HG02623 (cell line): Measurements from ENCODE around the gene PKHD1.
"Not testable (repeated sequence)": the region's sequence is repeated elsewhere in the genome, so short reads cannot be mapped to it uniquely, and the experiment has no call there.

Experiments
- ATAC-seq: cut with Tn5 transposase; IDR thresholded peaks from one replicate; pipeline ENCODE4 v1.9.1; 2021; ENCODE audit warnings: moderate library complexity; ENCODE audit not compliant: unreplicated experiment

The PKHD1 gene

DNA sequence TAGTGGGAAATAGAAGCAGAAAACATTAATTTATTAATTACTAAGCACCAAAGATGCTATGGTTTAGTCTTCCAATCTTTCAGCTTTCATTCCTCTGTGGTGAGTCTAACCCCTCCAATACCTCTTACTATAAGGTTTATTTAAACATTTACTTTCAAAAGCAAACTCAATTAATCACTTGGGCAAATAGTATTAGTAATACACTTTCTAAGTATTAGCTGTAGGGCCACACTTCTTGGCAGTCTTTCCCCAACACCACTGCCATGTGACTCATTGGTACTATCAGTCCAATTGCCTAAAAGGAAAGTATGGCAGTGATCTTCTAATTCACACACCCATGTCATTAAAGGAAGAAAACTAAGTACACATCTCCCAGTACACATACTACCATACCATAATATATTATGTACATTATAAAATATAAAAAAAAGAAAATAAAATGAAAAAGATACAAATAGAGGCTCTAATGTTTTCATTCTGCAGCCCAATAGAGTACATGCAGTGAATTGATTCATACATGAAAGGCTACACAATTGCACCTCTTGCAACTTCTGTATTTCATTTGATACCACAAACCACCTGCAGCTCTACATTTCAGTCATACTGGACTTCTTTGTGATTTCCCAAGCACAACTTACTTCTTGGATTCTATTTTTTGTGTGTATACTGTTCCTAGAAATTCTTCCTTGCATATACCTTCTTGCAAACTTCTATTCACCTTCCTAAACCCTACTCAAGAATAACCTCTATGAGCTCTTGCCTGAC lies 218.6 kb downstream of the PKHD1 start:
- no peak for ATAC-seq

GRCh38 chr6:51866867-51867266 lies 220.5 kb downstream of the PKHD1 start:
- no peak for ATAC-seq

DNA sequence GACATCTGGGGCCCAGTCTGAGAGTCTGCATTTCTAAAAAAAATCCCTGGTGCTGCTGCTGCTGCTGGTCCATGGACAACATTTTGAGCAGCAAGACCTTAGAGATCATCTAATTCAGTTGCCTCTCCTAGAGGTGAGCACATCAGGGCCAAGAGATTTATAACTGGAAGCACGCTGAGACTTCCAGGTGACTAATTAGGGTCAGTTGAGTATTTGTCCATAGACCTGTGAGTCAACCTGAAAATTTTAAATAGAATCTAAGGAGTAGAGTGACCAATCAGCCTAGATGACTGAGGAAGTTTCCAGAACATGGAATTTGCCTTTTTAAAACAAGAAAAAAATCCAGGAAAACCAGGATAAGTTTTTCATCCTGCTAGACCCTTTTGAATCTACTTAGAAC lies 221.4 kb downstream of the PKHD1 start:
- no peak for ATAC-seq

- ATAC-seq: no peak
These were observed 222.2 kb downstream of the PKHD1 start for GRCh38 chr6:51865176-51865575.

DNA sequence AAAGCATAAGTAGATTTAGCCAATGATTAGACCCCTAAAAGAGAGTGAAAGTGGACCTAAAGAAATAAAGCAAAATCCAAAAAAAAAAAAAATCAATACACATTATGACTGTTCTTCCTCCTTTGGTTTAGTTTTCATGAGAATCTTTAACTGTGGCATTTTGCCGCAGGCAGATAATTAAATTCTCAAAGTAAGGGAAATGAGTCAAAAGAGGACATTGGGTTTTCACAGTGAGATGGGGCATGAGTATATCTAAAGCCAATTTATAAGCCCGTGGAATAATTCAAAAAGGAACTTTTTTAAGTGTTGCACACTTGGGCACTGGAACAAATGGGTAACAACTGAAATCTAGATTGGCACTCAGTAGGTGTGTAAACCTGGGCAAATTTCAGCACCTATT lies 230.3 kb downstream of the PKHD1 start:
- ATAC-seq: no peak

DNA sequence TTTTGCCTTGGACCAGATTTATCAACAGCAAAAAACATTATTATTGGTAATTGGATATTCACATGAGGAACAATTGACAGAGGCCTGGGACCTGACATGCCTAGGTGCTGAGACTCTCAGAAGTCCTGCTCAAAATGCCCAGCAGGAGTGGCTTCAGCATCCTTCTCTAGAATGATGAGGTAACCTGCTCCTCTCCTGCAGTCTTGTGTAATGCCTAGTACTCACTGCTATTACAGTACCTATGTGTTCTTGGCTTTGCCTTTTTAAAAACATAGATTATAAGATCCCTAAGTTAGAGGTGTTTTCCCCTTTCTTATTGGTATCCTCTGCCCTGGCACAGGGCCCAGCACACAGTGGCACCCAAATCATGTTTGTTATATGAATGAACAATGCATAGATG lies 230.9 kb downstream of the PKHD1 start:
- no peak for ATAC-seq

- no peak for ATAC-seq
These were observed 231.9 kb downstream of the PKHD1 start for GRCh38 chr6:51855310-51856082.

DNA sequence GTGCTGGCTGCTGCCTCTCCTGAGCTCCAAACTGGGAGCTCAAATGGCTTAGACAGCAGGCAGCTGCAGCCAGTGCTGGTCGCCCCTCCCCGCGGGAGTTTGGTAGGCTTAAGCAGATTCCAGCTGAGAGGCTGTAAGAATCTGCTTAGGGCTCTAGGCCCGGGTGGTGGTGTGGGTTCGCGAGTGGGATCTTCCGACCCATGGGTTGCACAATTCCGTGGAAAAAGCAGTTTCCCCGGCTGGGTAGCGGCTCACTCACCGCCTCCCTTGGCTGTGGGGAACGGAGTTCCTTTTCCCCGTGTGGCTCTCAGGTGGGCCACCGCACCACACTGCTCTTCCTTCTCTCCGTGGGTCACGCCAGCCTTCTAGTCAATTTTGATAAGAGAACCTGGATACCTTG lies 232.5 kb downstream of the PKHD1 start:
- no peak for ATAC-seq

- no peak for ATAC-seq
These were observed 233.1 kb downstream of the PKHD1 start for GRCh38 chr6:51854347-51854746.

- not testable (repeated sequence) for ATAC-seq
These were observed 234.3 kb downstream of the PKHD1 start for GRCh38 chr6:51853109-51853508.

DNA sequence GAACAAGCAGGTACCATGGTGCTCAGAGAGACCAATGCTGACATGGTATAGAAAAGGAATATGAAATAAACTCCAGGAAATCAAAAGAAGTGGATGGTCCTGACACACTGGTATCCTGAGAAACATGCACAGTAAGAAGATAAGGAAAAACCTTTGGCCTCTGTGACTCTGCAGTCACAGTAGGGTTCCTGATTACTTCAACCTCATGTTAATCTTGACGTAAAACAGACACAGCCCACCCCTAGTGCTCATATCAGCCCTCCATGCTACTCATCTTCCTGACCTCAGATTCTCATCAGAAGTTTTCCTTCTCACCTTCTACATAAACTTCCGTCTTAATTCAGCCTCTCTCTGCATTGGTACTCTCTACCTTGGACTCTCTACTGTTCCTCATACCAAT lies 240.9 kb downstream of the PKHD1 start:
- ATAC-seq: no peak

DNA sequence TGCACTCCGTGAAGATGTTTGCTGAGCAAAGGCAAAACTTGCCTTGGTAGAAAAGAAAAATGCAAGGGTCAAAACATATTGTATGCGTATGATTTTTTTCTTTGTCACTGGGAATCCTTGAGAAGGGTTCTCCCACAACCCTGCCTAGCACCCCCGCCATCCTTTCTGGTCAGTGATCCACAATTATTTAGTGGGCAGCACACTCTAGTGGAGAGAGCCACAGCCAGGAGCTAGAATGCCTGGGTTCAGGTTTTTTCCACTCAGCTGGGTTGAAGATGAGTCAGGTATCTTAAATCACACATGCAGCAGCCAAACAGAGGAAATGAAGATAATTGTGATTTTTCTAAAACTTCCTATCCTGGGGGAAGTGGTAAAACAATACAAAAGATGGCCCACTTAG lies 243.1 kb downstream of the PKHD1 start:
- ATAC-seq: no peak

- no peak for ATAC-seq
These were observed 243.9 kb downstream of the PKHD1 start for GRCh38 chr6:51843456-51844056.

DNA sequence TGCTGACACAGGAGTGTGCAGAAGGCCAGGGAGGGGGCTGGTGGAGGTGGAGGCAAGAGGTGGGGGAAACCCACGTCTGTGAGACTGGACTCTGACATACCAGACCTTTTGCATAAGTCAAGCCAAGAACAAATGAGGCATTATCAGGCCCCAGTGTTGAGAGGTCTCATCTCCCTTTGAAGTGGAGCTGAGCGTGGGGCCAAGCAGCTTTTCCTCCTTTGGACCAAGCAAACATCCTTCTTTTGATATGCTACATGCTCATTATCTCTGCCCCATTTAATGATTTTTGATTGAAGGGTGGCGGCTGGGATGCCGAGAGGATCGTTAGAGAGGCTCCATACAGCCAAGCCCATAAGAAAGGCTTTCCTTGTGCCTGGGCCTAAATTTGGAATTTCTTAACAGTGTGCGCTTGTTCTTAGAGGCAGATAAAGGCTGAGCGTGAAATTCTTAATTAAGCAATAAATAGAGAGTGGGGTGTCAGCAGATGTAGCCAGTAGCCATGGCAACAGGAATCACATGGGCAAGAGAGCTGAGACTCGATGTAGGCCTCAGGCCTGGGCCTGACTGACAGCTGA lies 244.5 kb downstream of the PKHD1 start:
- ATAC-seq: no peak

GRCh38 chr6:51842061-51842803 lies 245.2 kb downstream of the PKHD1 start:
- no peak for ATAC-seq

GRCh38 chr6:51841626-51842025 lies 245.8 kb downstream of the PKHD1 start:
- no peak for ATAC-seq

GRCh38 chr6:51839726-51840374 lies 247.6 kb downstream of the PKHD1 start:
- no peak for ATAC-seq

DNA sequence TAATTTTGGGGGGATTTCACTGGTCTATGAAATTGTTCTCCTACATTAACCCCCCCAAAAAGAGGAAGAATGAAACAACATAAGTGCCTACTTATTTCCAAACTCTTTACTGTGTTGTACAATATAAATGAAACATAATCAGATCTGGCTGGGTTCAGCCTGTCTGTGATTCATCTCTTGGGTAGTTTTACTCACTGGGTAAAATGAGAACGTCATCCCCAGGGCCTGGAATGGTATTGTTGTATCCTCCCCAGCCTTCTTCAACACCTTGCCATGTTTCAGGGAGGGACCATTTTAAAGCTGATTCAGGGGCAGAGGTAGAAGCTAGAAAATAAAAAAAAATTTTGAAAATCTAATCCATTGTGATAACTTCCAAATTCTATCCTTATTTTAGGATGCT lies 256.7 kb downstream of the PKHD1 start:
- no peak for ATAC-seq

DNA sequence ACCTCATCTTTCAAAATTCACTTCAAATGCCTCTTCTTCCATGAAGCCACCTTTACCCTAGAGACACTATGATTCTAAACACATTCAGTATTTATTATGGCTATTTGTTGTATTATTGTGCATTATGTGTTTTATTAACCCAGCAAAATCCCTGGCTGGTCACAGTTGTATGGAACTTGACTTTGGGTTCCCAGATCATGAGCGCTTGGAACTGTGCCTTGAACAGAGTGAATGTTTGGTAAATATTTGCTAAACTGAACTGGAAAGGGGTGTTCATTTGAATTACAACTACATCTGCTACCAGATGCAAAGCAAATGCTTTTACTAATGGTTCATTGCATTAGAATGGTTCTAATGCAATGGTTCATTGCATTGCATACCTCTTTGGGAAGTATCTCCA lies 259.8 kb downstream of the PKHD1 start:
- no peak for ATAC-seq

DNA sequence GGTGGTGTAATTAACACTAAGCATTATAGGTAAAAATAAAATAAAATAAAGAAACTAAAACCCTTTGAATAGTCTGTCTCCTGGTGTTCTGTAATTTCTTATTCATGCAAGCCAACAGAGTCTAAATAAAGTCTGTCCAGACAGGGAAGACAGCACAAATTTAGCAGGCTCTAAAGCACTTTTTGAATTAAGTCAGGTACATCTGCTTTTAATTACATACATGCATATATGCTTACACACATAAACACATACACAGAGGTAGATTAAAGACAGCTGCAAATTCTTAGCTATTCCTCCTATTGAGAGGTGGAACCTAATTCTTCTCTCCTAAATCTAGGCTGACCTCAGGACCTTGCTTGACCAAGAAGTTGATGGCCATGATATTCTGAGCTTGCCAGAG lies 262.5 kb downstream of the PKHD1 start:
- no peak for ATAC-seq

GRCh38 chr6:51820555-51820954 lies 266.9 kb downstream of the PKHD1 start:
- no peak for ATAC-seq
